Neutrophil (primary cell): ENCODE results near the gene INTU.

ENCODE experiments used
- H3K27ac ChIP-seq: fragments of 200-600 bp; sonication (generic); 2 replicates; pipeline ENCODE4 v1.5.1; 2016; ENCODE audit warnings: mild to moderate bottlenecking, moderate library complexity
- H3K27me3 ChIP-seq: fragments of 200-600 bp; sonication (generic); 2 replicates; pipeline ENCODE4 v1.6.0; 2016; ENCODE audit warnings: mild to moderate bottlenecking
- H3K36me3 ChIP-seq: fragments of 200-600 bp; sonication (generic); 2 replicates; pipeline ENCODE4 v1.5.1; 2017
- H3K4me1 ChIP-seq, 2 experiments: fragments of 200-600 bp in 1 of 2; sonication (generic) in 1 of 2; 1 replicate in 1 of 2; 2 replicates in 1 of 2; pipeline versions ENCODE4 v1.5.1 to v1.6.1; 2013 to 2016; ENCODE audit warnings: low read depth in 1 of 2, low read length in 1 of 2, mild to moderate bottlenecking in 1 of 2, moderate library complexity in 1 of 2; ENCODE audit not compliant: control insufficient read depth in 1 of 2, insufficient read depth in 1 of 2
- H3K4me3 ChIP-seq, 2 experiments: fragments of 200-600 bp in 1 of 2; sonication (generic) in 1 of 2; 1 replicate in 1 of 2; 2 replicates in 1 of 2; pipeline ENCODE4 v1.5.1; 2013 to 2016; ENCODE audit warnings: low read depth in 1 of 2, low read length in 1 of 2, mild to moderate bottlenecking in 1 of 2, moderate library complexity in 1 of 2
- H3K9me3 ChIP-seq: fragments of 200-600 bp; sonication (generic); 2 replicates; pipeline ENCODE4 v1.5.1; 2016
- TF ChIP-seq, protein P1 (sequence below): fragments of 200-600 bp; sonication (generic); IDR thresholded peaks from 2 replicates; pipeline ENCODE4 v1.5.1; 2016; ENCODE audit warnings: antibody characterized with exemption

The INTU gene

DNA sequence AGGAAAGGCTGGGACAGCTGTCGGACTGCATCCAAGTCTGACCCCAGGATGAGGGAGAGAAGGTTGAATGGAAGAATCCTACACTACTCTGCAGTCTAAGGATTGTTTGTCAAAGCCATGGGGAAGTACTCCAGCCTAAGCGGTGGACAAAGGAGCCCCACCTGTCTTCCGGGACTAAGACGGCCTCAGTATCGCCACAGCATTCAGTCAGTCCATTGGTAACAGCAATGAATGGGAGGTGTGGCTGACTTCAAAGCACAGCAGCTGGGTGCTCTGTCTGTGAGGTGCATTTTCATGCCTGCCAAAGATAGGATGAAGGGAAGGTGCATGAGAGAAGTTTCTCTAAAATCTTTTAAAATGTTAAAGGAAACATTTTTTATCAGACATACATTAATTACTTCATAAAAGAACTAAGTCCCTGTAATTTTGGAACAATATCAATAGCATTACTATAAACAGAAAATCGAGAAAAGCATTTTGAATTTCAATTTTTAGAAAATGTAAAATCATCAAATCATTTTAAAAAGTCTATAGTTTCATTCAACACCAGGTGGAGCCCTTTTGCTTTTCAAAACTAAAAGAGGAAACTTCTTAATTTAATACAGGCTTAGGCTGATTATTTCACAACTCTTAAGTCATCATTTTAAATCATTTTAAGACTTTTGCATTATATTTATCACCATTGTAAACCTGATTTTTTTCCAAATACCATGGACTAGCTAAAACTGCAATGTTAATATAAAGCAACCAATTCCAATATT lies 27.6 kb upstream of the INTU start:
- Histone ChIP-seq H3K27ac (no peak overlapping the region), H3K4me3 (no peak overlapping the region), H3K36me3 (no peaks in the 10 kb centered on the region), H3K27me3 (peaks cover 56% of the 10 kb centered on the region), H3K9me3 (no peaks in the 10 kb centered on the region), H3K4me1 (no peaks in the 10 kb centered on the region)
- TF ChIP-seq, protein P1, sequence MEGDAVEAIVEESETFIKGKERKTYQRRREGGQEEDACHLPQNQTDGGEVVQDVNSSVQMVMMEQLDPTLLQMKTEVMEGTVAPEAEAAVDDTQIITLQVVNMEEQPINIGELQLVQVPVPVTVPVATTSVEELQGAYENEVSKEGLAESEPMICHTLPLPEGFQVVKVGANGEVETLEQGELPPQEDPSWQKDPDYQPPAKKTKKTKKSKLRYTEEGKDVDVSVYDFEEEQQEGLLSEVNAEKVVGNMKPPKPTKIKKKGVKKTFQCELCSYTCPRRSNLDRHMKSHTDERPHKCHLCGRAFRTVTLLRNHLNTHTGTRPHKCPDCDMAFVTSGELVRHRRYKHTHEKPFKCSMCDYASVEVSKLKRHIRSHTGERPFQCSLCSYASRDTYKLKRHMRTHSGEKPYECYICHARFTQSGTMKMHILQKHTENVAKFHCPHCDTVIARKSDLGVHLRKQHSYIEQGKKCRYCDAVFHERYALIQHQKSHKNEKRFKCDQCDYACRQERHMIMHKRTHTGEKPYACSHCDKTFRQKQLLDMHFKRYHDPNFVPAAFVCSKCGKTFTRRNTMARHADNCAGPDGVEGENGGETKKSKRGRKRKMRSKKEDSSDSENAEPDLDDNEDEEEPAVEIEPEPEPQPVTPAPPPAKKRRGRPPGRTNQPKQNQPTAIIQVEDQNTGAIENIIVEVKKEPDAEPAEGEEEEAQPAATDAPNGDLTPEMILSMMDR = no peak

DNA sequence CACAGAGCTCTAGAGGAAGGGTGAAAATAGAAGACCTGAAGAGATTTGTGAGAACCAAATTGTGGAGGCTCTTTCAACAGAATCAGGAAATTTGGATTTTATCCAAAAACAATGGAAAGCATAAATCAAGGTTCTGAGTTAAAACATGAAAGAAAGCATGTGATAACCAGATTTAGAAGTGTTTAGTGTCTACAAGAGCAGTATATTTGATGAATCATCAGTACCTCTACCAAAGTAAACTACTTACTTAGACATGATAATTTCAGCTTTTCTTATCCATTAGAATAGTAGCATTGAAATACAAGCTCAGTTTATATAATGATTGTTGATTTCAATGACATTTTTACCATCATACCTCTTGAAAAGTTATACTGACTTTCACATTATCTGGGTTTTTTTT lies 25.9 kb upstream of the INTU start:
- TF ChIP-seq, protein P1 = no peak
- no peaks in the 10 kb centered on the region for H3K4me1 ChIP-seq
- no peaks in the 10 kb centered on the region for H3K9me3 ChIP-seq
- no peak overlapping the region for H3K27ac ChIP-seq
- no peak overlapping the region for H3K4me3 ChIP-seq
- no peaks in the 10 kb centered on the region for H3K36me3 ChIP-seq
- H3K27me3 ChIP-seq = peaks cover 60% of the 10 kb centered on the region

- no peaks in the 10 kb centered on the region for H3K4me1 ChIP-seq
- no peaks in the 10 kb centered on the region for H3K9me3 ChIP-seq
- H3K4me3 ChIP-seq = no peak overlapping the region
- H3K27me3 ChIP-seq = peaks cover 44% of the 10 kb centered on the region
- H3K27ac ChIP-seq = no peak overlapping the region
- TF ChIP-seq, protein P1 = no peak
- no peaks in the 10 kb centered on the region for H3K36me3 ChIP-seq
Measured at GRCh38 chr4:127609484-127609883, 23.3 kb upstream of the INTU start.

DNA sequence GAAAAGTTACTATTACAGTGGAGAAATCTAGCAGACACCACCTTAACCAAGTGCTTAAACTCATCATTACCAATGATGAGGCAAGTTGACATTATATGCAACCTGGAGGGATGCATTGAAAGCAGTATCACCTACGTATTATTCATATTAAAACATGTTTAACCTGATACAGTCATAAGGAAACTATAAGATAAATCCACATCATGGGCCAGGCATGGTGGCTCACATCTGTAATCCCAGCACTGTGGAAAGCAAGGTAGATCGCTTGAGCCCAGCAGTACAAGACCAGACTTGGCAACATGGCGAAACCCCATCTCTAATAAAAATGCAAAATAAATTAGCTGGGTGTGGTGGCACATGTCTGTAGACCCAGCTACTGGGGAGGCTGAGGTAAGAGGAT lies 22.3 kb upstream of the INTU start:
- Histone ChIP-seq H3K4me1 (no peaks in the 10 kb centered on the region), H3K36me3 (no peaks in the 10 kb centered on the region), H3K27me3 (peaks cover 37% of the 10 kb centered on the region), H3K27ac (no peak overlapping the region), H3K4me3 (no peak overlapping the region), H3K9me3 (no peaks in the 10 kb centered on the region)
- TF ChIP-seq, protein P1 = no peak

DNA sequence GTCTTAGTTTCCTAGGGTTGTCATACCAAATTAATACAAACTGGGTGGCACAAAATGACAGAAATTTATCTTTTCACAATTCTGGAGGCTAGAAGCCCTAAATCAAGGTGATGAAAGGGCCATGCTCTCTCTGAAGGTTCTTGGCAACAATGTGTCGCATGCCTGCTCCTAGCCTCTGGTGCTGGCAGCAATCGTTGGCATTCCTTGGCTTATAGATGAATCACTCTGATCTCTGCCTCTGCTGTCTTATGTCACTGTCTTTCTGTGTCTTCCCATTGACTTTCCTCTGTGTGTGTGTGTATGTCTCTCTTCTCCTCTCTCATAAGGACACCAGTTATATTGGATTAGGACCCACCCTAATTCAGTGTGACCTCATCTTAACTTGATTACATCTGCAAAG lies 15.9 kb upstream of the INTU start:
- Histone ChIP-seq H3K9me3 (no peaks in the 10 kb centered on the region), H3K4me3 (no peak overlapping the region), H3K4me1 (no peaks in the 10 kb centered on the region), H3K36me3 (no peaks in the 10 kb centered on the region), H3K27me3 (peaks cover 59% of the 10 kb centered on the region), H3K27ac (no peak overlapping the region)
- TF ChIP-seq, protein P1 = no peak
